ENCODE data around the gene NOP53.

DNA sequence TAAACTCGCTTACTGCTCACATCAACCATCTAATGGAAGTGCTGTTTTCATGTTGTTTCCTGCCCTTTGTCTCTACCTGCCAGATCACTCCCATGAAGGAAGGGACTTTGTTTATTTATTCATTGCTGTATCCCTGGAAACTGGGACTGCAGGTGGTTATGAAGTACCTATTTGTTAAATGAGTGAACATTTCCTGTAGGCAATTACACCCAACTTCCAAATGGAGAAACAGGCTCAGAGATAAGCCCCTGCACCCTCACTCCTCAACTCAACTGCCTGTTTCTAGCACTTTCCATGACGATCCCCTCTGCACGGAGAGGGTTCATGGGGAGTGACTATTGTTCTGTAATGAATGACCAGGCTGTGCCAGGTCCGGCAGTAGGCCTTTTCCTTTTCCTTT lies 31.2 kb downstream of the NOP53 start:
- TF ChIP-seq, protein P1, sequence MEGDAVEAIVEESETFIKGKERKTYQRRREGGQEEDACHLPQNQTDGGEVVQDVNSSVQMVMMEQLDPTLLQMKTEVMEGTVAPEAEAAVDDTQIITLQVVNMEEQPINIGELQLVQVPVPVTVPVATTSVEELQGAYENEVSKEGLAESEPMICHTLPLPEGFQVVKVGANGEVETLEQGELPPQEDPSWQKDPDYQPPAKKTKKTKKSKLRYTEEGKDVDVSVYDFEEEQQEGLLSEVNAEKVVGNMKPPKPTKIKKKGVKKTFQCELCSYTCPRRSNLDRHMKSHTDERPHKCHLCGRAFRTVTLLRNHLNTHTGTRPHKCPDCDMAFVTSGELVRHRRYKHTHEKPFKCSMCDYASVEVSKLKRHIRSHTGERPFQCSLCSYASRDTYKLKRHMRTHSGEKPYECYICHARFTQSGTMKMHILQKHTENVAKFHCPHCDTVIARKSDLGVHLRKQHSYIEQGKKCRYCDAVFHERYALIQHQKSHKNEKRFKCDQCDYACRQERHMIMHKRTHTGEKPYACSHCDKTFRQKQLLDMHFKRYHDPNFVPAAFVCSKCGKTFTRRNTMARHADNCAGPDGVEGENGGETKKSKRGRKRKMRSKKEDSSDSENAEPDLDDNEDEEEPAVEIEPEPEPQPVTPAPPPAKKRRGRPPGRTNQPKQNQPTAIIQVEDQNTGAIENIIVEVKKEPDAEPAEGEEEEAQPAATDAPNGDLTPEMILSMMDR (optimal IDR thresholded peaks at IDR 0.05 in 1 of 3, IDR thresholded peaks at IDR 0.05 in 1 of 3, conservative IDR thresholded peaks at IDR 0.05 in 1 of 3; ENCODE audit: extremely low read depth in 1 of 3, insufficient read depth in 2 of 3, low read length in 3 of 3): no peak
- no peak for TF ChIP-seq EZH2 (IDR thresholded peaks at IDR 0.05; ENCODE audit: low read length)

Measured in keratinocyte (primary cell).